GM18502 (cell line): ENCODE data around the gene ASB18.
"Not testable (repeated sequence)": the region's sequence is repeated elsewhere in the genome, so short reads cannot be mapped to it uniquely, and the experiment has no call there.

ENCODE experiments used
- ATAC-seq: cut with Tn5 transposase; IDR thresholded peaks from one replicate; pipeline ENCODE4 v1.9.1; 2021; ENCODE audit warnings: mild to moderate bottlenecking; ENCODE audit not compliant: unreplicated experiment, poor library complexity

The ASB18 gene, protein sequence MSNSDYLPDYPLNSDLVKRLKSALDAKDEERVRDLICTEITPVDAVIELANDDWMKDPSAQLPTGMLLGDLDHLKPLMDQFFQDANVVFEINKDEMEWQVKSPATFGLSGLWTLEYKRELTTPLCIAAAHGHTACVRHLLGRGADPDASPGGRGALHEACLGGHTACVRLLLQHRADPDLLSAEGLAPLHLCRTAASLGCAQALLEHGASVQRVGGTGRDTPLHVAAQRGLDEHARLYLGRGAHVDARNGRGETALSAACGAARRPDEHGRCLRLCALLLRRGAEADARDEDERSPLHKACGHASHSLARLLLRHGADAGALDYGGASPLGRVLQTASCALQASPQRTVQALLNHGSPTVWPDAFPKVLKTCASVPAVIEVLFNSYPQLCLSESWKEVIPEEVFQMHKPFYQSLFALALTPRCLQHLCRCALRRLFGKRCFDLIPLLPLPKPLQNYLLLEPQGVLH

DNA sequence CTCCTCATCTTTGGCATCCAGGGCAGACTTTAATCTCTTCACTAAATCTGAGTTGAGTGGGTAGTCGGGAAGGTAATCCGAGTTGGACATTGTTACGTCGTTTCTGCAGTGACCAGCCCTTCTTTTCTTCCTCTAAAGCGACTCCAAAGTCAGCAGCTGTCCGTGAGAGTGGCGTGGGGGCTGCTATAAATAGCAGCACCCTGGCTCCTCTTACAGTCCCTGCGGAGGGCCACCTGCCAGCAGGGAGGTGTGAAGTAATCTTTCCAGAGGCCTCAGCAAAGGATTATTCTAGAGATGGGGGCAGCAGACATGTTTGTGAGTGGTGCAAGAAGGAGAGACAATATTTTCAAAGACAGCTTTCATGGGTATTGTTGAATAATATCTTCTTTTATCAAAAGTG, at the start of gene ASB18:
TSS of gene ASB18 (minus strand) at position 151 of the 400 bp plus-strand sequence. CDS start at position 90, 61 bp downstream.
- ATAC-seq = no peak

DNA sequence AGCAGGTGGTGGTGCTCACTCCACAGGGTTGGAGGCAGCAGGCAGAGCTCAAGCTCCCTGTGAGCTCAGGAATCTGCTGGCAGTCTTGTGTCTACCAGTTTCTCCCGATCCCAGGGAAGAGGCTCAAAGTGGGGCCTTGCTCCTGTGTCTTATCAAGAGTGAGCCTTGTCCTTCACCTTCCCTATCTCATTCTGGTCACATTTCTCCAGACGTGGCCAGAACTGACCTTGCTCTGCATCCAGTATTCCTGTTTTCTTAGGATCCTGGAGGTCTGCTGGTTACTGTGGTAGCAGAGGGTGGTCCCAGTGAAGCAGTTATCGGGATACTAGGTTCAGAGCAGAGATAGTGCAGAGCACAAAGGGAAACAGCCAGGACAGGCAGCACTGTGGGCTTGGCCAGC, 47.1 kb upstream of the ASB18 start:
- no peak for ATAC-seq

DNA sequence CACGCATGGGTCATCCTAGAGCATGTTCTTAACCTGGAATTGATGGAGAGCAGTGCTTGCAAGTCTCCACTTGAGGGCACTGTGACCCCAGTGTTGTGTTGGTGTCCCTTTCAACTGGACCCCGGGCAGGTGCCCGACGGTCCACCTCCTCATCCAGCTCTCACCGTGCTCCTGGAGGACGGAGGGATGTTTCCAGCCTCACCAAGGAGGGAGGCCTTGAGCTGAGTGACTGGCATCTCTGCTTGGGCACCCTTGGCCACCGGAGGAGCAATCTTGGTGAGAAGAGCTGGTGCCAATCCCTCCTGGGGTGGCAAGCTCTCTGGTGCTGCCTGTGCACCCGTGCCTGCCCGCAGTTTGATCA, 45.4 kb upstream of the ASB18 start:
- no peak for ATAC-seq

DNA sequence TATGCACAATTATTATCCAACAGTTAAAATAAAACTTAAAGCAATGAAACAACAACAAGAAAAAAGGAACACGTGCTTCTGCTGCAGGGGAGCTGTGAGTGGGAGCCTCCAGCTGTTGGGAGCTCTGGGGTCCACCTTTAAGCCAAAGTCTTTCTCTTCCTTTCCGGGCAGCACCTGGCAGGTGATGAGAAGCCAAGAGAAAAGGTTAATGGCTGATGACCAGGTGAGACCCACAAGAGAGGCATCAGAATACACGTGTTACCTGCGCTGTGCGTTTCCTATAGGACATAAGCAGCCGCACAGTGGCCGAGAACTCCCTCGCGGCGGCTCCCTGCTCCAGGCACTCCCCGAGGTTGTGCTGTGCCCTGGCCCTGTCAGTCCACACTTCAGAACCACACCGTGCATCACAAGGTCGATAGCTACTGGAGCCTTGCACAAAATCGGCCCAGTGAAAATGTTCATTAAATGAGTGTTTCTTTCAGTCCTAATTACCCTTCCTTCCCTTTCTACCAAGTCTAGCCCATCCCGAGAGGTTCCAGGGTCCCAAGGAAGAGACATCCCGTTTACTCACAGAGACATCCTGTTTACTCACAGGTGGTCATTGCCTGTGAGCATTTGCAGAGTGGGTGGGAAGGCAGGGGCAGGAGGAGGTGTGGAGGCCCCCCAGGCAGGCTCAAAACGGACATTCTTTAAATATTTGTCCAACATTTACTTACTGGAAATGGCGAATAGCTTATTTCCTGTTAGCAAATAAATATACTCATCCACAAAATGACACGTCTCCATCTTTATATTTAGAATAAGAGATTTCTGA, 44.9 kb upstream of the ASB18 start:
- ATAC-seq = no peak

DNA sequence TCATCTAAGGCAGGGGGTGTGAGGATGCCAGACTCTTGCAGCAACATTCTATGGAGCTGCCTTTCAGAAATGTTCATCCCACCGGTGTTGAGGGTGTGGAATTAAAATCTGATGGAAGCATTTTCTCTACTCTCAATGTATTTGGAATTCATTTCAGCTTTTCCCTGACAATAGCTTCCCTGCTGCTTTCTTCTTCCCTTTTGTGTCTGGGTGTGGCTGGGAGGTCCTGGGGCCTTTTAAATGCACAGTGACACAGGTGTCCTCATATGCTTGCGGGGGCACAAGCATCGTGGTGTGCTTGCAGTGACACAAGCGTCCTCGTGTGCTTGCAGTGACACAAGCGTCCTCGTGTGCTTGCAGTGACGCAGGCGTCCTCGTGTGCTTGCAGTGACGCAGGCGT, 43.4 kb upstream of the ASB18 start:
- ATAC-seq = no peak

DNA sequence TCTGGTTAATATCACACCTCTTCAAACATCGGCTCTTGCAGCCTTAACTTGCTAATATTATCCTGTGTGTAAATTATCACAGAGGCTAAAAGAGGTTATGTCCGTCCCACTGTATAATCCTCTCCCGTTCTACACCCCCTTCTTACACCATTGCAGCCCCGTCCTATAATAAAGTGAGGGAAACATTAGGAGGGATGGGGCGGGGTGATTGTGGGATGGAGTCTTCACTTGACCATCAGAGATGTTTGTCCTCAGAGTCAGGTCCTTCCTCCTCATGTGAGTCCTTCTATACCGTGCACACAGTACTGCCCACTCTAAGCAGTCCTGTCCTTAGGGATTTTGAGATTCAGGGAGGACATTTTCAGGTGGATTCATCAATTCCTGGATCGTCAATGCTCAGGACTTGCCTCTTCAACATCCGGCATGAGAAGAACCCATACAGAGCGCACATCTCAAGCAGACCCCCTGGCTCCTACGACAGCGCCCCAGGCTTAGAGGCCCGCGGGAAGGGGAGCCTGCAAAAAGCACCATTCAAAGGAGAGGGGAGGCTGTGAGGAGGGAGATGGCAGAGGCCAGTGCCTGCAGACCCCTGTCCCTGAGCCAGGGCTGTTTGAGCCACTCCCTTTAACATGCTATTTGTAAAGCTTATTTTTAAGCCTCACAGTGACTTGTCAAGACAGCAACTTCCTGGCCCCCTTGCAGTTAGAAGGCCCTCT, 42.8 kb upstream of the ASB18 start:
- ATAC-seq = no peak

DNA sequence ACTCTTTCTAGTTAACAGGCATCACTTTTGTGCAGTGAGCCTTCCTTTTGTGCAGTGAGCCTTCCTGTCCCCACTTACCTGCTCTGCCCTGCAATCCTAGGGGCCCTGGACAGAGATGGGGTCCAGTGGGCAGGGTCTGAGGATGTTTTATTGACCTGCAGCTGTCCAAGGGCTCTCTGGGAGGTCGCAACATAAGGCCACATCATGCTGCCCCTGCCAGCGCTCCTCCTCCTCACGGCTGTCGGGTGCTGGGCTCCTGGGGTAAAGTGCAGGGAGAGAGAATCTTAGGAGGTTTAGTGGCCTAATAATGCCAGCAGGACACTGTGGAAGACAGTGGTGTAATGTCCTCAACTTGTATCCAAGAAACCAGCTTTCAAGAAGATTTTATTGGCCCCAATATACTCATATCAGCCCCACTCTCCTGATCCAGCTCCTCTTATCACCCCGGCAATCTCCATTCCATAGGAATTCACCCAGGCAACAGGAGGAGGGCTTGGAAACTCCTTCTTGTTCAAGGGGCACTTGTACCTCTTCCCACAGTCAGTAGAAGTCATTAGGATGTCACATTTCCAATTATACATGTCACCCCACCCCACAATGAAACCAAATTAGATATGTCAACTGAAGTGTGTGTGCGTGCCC, 41.9 kb upstream of the ASB18 start:
- ATAC-seq = no peak

DNA sequence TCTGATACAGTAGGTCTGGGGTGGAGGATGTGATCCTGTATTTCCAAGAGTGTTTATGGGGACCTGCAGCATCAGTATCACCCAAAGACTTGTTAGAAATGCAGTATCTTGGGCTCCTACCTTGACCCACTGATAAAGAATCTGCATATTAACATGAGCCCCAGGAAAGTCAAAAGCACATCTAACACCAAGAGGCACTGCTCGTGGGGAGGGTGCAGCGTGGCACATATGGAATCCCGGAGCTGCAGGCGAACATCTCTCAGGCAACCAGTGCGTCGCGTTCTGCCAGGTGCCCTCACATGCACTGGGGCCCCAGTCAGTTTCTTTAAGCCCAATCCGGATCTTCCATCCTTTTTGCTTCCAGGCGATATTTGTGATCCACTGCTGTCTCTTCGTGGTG, 41.3 kb upstream of the ASB18 start:
- ATAC-seq = no peak

DNA sequence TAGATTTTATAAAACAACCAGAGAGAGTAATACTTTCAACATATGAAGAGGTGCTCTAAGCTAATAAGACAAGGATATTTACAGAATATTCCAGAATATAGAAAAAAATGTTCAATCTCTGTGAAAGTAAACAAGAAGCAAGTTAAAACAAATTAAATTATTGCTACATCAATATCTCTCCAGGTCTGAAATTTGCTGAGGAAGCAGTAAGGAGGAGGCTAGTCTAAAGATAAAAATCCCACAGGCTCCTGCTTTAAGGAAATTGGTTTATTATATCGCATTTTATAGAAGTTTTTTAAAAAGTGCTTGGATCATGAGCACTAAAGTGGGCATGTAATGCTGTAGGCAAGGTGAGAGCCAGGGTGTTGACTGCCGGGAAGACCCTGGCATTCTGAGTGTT, 39.7 kb upstream of the ASB18 start:
- ATAC-seq = no peak

DNA sequence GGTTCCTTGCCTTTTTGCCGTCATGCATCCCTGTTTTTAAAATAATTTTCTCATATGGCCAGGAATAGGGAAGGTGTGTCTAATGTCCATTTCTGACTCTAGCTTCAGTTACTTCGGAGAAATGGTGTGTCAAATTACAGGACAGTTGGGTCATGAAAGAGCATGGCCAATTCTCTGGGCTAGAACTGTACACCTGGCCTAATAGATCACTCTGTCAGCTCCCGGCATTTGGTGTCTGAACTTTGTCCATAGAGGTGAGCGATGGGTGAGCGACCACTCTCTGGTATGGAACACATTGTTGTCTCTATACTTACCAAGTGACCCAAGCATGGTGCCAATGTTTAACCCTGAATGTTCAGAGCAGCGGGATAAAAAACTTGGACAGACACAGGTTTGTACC, 38.3 kb upstream of the ASB18 start:
- ATAC-seq = no peak

DNA sequence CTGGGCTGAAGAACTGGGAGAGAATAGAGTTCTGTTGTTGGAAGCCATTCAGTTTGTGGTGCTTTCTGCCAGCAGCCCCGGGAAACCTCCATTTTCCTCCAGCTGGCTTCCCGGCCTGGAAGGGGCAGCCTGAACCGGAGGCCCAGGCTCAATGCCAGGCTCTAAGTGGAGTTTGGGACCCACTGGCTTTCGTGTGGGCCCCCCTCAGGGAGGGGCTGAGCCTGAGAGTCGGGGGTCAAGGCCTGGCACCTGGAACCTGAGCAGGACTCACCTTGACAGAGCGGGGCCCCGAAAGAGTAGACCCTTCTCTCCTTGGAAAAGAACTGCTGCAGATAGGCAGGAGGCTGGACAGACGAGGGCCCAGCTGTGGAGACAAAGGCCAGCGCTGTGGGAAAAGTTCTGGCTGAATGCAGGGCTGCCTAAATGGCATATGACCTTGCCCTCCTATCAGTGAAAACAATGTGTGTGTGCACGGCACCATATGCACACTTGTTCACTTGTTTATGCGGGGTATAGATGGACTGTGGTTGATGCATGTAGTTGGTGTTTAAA, 34.8 kb upstream of the ASB18 start:
- ATAC-seq = no peak

DNA sequence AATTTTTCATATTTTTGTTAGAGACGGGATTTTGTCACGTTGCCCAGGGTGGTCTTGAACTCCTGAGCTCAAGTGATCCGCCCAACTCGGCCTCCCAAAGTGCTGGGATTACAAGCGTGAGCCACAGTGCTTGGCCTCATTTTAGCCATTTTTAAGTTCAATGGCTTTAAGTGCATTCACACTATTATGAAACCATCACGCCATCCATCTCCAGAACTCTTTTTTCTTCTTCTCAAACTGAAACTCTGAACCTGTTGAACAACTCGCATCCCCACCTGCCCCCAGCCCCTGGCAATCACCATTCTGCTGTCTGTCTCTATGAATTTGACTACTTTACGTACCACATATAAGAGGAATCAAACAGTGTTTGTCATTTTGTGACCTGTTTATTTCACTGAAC, 31.3 kb upstream of the ASB18 start:
- ATAC-seq = no peak

DNA sequence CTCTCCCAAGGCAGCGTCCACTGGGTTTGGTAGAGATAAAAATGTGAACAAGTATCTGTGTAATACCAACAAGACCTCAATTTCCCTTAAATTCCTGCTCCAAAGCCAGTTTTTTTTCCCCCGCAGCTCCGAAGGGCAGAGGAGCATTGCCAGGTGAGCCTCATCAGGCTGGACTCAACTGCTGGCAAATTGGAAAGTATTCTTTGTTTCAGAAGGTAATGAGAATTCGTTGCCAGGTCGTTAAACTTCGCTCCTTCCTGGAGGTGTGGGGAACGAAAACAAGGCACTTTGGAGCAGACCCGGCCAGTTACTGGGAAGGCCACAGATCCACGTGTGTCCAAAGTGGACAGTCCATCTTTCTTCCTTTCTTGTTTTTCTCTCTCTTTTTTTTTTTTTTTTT, 30.4 kb upstream of the ASB18 start:
- ATAC-seq = no peak

DNA sequence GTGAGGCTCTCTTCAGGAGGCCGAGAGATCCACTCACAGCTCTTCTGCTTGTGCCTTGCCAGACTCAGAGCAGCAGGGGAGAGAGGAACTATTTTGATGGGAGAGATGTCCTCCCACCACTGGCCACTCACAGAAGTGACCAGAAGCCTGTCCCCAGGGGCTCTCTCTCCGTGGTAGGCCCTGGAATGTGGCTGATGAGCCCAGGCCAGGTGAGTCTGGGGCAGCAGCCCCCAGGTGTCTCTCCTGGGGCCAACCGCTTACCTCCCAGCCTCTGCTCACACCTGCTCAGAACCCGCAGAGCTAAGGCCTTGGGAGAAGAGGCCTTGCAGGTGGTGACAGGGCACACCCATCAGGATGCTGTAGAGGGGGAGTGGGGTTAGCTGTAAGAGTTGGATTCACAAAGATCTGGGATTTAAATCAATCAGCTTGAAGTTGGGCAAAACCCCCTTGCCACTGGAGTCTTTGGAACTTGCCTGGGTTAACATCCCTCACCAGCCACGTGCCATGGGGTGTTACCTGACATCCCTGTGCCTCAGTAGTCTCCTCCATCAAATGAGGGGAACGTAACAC, 29.1 kb upstream of the ASB18 start:
- no peak for ATAC-seq

DNA sequence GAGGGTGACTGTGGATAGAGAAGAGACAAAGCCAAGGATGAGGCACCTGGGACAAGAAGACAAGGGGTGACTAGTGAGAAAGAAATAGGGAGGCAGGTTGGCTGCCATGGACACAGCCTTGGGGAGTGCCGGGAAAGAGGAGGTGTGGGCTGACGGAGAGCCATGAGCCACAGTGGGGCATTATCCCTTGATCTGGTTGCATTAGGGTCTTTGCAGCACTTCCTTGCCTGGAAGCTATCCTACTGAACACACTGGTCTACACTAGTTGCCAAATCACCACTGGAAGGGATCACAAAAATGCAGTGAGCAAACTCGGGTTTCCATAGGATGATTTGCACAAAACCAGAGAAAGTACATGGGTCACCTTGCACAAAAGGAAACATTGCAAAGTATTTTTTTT, 27.7 kb upstream of the ASB18 start:
- no peak for ATAC-seq

DNA sequence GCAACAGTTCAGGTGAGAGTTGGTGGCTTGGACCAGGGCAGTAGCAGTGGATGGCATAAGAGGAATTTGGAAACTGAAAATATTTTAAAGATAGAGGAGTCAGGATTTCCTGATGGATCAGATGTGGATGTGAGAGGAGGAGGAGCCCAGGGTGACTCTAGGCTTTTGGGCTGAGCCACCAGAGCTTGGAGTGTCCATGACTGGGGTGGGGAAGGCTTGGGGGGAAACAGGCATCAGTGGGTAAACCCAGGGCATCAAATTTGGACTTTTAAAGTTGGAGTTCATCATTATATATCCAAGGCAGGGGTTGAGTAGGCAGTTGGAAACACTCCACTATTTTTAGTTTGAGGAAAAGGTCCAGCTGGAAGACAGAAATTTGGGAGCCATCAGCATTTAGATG, 27.3 kb upstream of the ASB18 start:
- ATAC-seq = no peak

DNA sequence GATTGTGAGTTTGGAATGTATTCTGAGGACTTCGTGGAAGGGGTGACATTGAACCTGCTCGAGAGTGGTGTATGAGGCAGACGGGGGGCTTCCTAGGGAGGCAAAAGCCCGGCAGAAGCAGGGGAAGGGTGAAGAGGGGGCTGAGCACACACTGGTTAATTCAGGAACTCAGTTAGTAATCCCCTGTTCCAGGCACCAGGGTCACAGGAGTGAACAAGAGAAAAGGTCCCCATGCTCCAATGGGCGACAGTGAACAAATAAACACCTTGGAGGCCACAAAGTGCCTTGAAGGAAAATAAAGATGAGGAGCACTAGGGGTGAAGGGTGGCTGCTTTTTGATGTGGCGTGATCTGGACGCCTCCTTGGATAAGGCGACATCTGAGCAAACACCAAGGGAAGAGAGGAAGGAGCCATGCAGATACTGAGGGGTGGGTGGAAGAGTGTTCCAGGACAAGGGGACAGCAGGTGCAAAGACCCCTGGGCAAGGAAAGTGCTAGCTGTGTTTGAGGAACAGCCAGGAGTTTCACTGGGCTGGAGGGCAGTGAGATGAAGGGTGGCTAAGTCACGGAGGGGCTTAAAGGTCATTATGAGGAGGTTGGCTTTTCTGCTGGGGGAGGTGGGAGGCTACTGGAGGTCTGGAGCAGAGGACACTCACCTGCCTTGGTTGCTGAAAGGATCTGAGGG, 26.7 kb upstream of the ASB18 start:
- no peak for ATAC-seq

DNA sequence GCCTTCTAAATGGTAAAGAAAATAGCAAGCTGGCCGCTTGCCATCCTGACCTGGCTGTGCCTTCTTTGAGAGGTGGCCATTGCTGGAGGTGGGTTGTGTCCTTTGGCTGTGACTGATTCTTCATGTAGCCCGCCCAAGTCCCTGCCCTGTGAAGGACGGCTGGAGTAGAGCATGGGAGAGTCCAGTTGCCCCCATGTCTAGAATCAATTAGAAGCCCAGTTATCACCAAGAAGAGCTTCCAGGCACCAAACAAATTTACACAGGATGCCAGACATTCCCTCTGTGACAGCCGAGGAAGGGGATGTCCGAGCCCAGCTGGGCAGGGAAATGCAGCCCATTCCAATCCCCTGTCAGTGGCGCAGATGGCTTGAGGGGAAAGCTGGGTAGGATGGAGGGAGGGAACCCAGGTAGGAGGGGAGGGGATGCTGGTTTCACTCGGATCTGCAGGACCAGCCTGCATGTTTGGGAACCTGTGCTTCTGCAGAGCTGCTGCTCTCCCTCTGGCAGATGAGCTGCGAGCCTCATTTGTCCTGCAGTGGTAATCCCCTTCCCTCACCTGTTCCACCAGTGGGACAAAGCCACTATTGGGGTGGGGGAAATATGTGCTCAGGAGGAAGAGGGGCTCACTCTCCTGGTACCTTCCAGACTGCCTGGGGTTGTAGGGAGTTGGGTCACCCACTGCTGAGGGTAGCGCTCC, 25.7 kb upstream of the ASB18 start:
- no peak for ATAC-seq

DNA sequence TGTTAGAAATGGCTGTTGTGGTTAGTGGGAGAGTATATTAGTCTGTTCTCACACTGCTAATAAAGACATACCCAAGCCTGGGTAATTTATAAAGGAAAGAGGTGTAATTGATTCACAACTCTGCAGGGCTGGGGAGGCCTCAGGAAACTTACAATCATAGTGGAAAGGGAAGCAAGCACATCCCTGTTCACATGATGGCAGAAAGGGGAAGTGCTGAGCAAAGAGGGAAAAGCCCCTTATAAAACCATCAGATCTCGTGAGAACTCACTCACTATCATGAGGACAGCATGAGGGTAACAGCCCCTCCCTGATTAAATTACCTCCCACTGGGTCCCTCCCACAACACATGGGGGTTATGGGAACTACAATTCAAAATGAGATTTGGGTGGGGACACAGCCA, 24.2 kb upstream of the ASB18 start:
- not testable (repeated sequence) for ATAC-seq
